ENCODE measurements around the gene BTN2A1. TPM values are rescaled to one million over a fixed set of nuclear protein-coding genes. Genes with fewer than 3 reads are reported as not detected.

Gene BTN2A1
- total RNA-seq, 2 donors from 2014 or later: 17.8 to 27.8 TPM

DNA sequence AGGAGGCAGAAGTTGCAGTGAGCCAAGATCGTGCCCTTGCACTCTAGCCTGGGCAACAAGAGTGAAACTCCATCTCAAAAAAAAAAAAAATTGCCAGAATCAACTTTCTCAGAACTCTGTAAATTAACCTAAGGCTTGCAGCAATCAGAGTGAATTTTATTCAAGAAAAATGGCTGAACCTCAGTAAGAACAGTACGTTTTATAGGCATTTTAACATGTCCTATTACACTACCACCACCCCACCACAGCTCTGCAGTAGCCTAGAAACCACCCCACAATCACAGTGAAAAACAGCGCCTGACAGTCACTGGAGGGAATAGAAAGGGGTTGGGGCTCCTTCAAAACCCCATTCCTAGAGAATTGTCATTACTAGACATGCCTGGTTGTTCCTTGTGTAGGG lies 26.0 kb downstream of the BTN2A1 start:
- Histone ChIP-seq H3K4me1 (no peaks in the 10 kb centered on the region), H3K9me3 (no peaks in the 10 kb centered on the region), H3K36me3 (no peaks in the 10 kb centered on the region), H3K27me3 (no peaks in the 10 kb centered on the region), H3K4me3 (no peak overlapping the region), H3K27ac (no peak overlapping the region), H3K9ac (ENCODE audit: low read depth in 2 of 2, low read length in 2 of 2) (no peak overlapping the region)
- DNase-seq: no peak
- intact Hi-C loops (cut with DNase I): no loop called here
- TF ChIP-seq, protein P1, sequence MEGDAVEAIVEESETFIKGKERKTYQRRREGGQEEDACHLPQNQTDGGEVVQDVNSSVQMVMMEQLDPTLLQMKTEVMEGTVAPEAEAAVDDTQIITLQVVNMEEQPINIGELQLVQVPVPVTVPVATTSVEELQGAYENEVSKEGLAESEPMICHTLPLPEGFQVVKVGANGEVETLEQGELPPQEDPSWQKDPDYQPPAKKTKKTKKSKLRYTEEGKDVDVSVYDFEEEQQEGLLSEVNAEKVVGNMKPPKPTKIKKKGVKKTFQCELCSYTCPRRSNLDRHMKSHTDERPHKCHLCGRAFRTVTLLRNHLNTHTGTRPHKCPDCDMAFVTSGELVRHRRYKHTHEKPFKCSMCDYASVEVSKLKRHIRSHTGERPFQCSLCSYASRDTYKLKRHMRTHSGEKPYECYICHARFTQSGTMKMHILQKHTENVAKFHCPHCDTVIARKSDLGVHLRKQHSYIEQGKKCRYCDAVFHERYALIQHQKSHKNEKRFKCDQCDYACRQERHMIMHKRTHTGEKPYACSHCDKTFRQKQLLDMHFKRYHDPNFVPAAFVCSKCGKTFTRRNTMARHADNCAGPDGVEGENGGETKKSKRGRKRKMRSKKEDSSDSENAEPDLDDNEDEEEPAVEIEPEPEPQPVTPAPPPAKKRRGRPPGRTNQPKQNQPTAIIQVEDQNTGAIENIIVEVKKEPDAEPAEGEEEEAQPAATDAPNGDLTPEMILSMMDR (IDR thresholded peaks at IDR 0.05): no peak

DNA sequence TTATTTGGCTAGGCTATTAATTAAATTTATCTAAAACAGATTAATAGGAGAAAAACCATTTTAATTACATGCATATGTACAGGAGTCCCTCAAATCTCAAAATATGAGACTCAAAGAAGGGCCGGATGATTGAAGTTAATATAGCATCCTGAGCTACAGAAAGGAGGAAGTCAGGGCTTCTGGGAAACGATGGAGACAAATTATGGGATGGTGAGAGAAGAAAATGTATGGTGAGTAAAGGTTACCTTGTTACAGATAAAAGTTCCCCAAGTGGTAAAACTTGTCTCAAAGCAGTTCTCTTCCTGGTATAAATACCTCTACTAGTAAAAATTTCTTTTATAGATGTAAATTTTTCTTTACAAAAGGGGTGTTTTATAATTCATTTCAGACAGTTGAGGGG lies 26.4 kb downstream of the BTN2A1 start:
- TF ChIP-seq, protein P1 (IDR thresholded peaks at IDR 0.05): no peak
- intact Hi-C loops (cut with DNase I): no loop called here
- Histone ChIP-seq H3K27me3 (no peaks in the 10 kb centered on the region), H3K9ac (ENCODE audit: low read depth in 2 of 2, low read length in 2 of 2) (no peak overlapping the region), H3K4me1 (no peaks in the 10 kb centered on the region), H3K36me3 (no peaks in the 10 kb centered on the region), H3K27ac (no peak overlapping the region), H3K4me3 (no peak overlapping the region), H3K9me3 (no peaks in the 10 kb centered on the region)
- DNase-seq: no peak

DNA sequence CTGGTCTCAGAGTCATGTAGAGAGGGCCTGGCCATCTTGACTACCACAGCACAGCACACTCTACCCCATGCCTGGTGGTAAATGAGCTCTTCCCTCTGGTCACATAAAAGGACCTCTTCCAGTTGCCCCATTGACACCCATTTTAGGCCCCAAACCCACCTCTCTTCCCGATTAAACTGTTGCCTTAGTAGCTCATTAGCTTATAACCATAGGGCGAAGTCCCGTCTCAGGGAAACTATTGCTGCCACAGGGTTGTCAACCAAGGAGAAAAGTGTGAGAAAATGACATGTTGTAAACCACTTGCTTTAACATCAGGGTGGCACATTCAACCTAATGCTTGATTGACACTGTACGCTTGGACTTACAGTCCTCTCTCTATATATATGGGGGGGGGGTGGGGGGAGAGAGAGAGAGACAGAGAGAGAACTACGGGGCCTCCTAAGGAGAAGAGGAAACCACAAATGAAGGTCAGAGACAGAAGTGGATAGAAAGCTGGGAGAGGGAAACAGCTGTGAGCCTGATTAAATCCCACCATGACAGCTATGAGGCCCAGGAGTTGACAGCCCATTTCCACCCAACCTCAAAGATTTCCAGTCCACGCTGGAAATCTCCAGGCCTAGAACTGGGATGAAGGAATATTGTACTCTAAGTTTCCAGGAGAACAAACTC lies 27.5 kb downstream of the BTN2A1 start:
- TF ChIP-seq, protein P1 (IDR thresholded peaks at IDR 0.05): no peak
- DNase-seq: no peak
- H3K27ac ChIP-seq: no peak overlapping the region
- H3K4me1 ChIP-seq: no peaks in the 10 kb centered on the region
- intact Hi-C loops (cut with DNase I): no loop called here
- H3K9ac ChIP-seq (ENCODE audit: low read depth in 2 of 2, low read length in 2 of 2): no peak overlapping the region
- H3K36me3 ChIP-seq: no peaks in the 10 kb centered on the region
- H3K4me3 ChIP-seq: no peak overlapping the region
- H3K27me3 ChIP-seq: no peaks in the 10 kb centered on the region
- no peaks in the 10 kb centered on the region for H3K9me3 ChIP-seq

DNA sequence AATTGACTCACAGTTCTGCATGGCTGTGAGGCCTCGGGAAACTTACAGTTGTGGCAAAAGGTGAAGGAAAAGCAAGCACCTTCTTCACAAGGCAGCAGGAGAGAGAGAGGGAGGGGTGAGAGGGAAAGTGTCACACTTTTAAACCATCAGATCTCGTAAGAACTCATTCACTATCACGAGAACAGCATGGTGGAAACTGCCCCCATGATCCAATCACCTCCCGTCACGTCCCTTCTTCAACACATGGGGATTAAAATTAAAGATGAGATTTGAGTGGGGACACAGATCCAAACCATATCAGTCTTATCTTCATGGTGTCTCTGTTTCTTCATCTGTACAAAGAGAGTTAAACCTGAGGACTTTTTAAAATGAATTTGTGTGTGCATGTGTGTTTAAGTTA lies 28.6 kb downstream of the BTN2A1 start:
- Histone ChIP-seq H3K4me1 (no peaks in the 10 kb centered on the region), H3K9me3 (no peaks in the 10 kb centered on the region), H3K27ac (no peak overlapping the region), H3K36me3 (no peaks in the 10 kb centered on the region), H3K4me3 (no peak overlapping the region), H3K9ac (ENCODE audit: low read depth in 2 of 2, low read length in 2 of 2) (no peak overlapping the region), H3K27me3 (no peaks in the 10 kb centered on the region)
- intact Hi-C loops (cut with DNase I): no loop called here
- TF ChIP-seq, protein P1 (IDR thresholded peaks at IDR 0.05): no peak
- DNase-seq: no peak

DNA sequence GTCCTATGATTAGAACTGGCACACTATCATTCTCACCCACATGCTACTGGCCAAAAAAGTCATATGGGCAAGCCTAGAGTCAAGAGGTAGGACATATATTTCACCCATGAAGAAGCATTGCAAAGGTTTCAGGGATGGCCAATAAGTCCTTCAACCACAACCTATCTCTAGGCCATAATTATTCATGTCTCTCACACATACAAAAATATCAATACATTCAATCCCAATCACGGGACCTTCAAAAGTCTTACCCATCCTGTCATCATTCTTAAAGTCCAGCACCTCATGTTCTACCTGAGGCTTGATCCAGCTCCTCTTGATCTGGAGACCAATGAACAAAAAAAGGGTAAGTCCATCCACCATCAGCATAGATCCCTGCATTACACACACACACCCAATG lies 29.7 kb downstream of the BTN2A1 start:
- no peaks in the 10 kb centered on the region for H3K9me3 ChIP-seq
- no peaks in the 10 kb centered on the region for H3K36me3 ChIP-seq
- no peaks in the 10 kb centered on the region for H3K4me1 ChIP-seq
- no peaks in the 10 kb centered on the region for H3K27me3 ChIP-seq
- TF ChIP-seq, protein P1 (IDR thresholded peaks at IDR 0.05): no peak
- no peak overlapping the region for H3K9ac ChIP-seq (ENCODE audit: low read depth in 2 of 2, low read length in 2 of 2)
- H3K4me3 ChIP-seq: no peak overlapping the region
- intact Hi-C loops (cut with DNase I): no loop called here
- no peak overlapping the region for H3K27ac ChIP-seq
- no peak for DNase-seq
